ENCODE data around the gene PIK3CB.
"Not testable (repeated sequence)": the region's sequence is repeated elsewhere in the genome, so short reads cannot be mapped to it uniquely, and the experiment has no call there.

PIK3CB gene

GRCh38 chr3:138694287-138695007, 140.3 kb downstream of the PIK3CB start:
- Mint-ChIP-seq H3K27me3 (no peaks in the 10 kb centered on the region), H3K4me3 (no peak overlapping the region), H3K9me3 (no peaks in the 10 kb centered on the region), H3K27ac (no peak overlapping the region), H3K4me1 (no peaks in the 10 kb centered on the region)
- no peak for DNase-seq
- ATAC-seq, result no peak

DNA sequence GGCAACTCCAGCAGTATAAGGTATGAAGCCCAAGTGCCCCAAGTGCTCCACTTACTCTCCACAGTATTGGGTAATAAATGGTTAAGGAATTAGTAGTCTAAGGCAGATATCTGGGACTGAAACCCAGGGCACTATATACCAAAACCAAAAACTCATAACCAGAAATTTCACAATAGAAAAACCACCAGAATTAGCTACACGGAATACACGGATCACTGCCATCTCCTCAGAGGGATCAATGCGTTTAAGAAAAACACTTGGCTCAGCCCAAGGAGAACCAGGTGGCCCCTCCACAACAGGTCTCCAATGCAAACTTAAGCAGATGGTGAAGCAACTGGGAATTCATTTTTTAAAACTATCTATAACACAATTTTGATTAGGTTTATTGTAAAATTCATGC, 142.6 kb downstream of the PIK3CB start:
- Mint-ChIP-seq H3K27ac (no peak overlapping the region), H3K9me3 (no peaks in the 10 kb centered on the region), H3K4me1 (peaks cover 7% of the 10 kb centered on the region), H3K4me3 (no peak overlapping the region), H3K27me3 (no peaks in the 10 kb centered on the region)
- ATAC-seq, result no peak
- DNase-seq, result no peak

DNA sequence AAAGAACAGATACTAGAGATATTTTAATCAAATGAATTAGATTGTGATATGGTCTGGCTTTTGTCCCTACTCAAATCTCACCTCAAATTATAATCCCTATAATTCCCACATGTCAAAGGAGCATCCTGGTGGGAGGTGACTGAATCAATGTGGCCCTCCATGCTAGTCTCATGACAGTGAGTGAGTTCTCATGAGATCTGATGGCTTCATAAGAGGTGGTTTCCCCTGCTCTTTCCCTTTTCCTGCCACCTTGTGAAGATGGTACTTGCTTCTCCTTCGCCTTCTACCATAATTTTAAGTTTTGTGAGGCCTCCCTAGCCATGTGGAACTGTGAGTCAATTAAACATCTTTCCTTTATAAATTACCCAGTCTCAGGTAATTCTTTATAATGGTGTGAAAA, 143.4 kb downstream of the PIK3CB start:
- peak overlapping the region in 1 of 2 donors; percentile 80 for H3K27ac Mint-ChIP-seq
- DNase-seq (no peak), ATAC-seq (no peak)
- peaks cover 12% of the 10 kb centered on the region for H3K4me1 Mint-ChIP-seq
- H3K9me3 Mint-ChIP-seq, result no peaks in the 10 kb centered on the region
- H3K27me3 Mint-ChIP-seq, result no peaks in the 10 kb centered on the region
- no peak overlapping the region for H3K4me3 Mint-ChIP-seq

- no peaks in the 10 kb centered on the region for H3K27me3 Mint-ChIP-seq
- DNase-seq (no peak), ATAC-seq (no peak)
- peak overlapping the region in 1 of 2 donors; percentile 42 for H3K27ac Mint-ChIP-seq
- no peak overlapping the region for H3K4me3 Mint-ChIP-seq
- H3K9me3 Mint-ChIP-seq, result no peaks in the 10 kb centered on the region
- H3K4me1 Mint-ChIP-seq, result peaks cover 12% of the 10 kb centered on the region
Measured at GRCh38 chr3:138690036-138690435, 144.7 kb downstream of the PIK3CB start.

DNA sequence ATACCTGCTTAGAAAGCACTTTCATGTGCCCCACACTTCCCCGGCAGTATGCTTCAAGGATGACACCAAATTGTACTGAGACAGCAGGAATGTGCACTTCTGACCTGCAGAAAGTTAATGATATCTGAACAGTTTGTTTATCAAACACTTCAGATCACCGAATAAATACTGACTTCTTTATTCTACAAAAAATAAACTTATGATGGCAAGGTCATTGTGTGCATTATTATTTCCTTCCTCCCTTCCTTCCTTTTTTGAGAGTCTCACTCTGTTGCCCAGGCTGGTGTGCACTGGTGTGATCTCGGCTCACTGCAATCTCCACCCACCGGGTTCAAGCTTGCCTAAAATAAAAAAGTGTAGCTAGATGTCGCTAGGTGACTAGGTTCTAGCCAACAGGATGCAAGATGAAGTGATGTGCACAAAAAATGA, 145.8 kb downstream of the PIK3CB start:
- Mint-ChIP-seq H3K27ac (no peak overlapping the region), H3K4me3 (no peak overlapping the region), H3K4me1 (peaks cover 12% of the 10 kb centered on the region), H3K27me3 (no peaks in the 10 kb centered on the region), H3K9me3 (no peaks in the 10 kb centered on the region)
- ATAC-seq (no peak), DNase-seq (no peak)

- peak overlapping the region in 1 of 2 donors; percentile 94 for H3K27ac Mint-ChIP-seq
- no peak for DNase-seq
- H3K27me3 Mint-ChIP-seq, result no peaks in the 10 kb centered on the region
- peak overlapping the region in 1 of 2 donors; percentile 41 for H3K4me3 Mint-ChIP-seq
- no peaks in the 10 kb centered on the region for H3K9me3 Mint-ChIP-seq
- peaks cover 12% of the 10 kb centered on the region for H3K4me1 Mint-ChIP-seq
- ATAC-seq, result peak; percentile 76
Measured at GRCh38 chr3:138687236-138687635, 147.5 kb downstream of the PIK3CB start.

- peak overlapping the region; percentile 27 to 94 for H3K27ac Mint-ChIP-seq
- H3K27me3 Mint-ChIP-seq, result no peaks in the 10 kb centered on the region
- peak; percentile 96 for ATAC-seq
- peak in 1 of 2 donors; percentile 21 for DNase-seq
- H3K9me3 Mint-ChIP-seq, result no peaks in the 10 kb centered on the region
- H3K4me1 Mint-ChIP-seq, result peaks cover 12% of the 10 kb centered on the region
- peak overlapping the region in 1 of 2 donors; percentile 41 for H3K4me3 Mint-ChIP-seq
Measured at GRCh38 chr3:138686771-138687221, 147.9 kb downstream of the PIK3CB start.

- ATAC-seq (no peak), DNase-seq (no peak)
- H3K9me3 Mint-ChIP-seq, result no peaks in the 10 kb centered on the region
- H3K27ac Mint-ChIP-seq, result no peak overlapping the region
- H3K4me3 Mint-ChIP-seq, result no peak overlapping the region
- H3K27me3 Mint-ChIP-seq, result no peaks in the 10 kb centered on the region
- H3K4me1 Mint-ChIP-seq, result peaks cover 12% of the 10 kb centered on the region
Measured at GRCh38 chr3:138684396-138684795, 150.3 kb downstream of the PIK3CB start.

- DNase-seq (no peak), ATAC-seq (no peak)
- no peaks in the 10 kb centered on the region for H3K27me3 Mint-ChIP-seq
- H3K4me3 Mint-ChIP-seq, result no peak overlapping the region
- H3K9me3 Mint-ChIP-seq, result no peaks in the 10 kb centered on the region
- H3K4me1 Mint-ChIP-seq, result peaks cover 10% of the 10 kb centered on the region
- no peak overlapping the region for H3K27ac Mint-ChIP-seq
Measured at GRCh38 chr3:138682648-138683047, 152.1 kb downstream of the PIK3CB start.

- H3K4me1 Mint-ChIP-seq, result no peaks in the 10 kb centered on the region
- H3K4me3 Mint-ChIP-seq, result no peak overlapping the region
- H3K27ac Mint-ChIP-seq, result no peak overlapping the region
Measured at GRCh38 chr3:138681463-138682220, 153.1 kb downstream of the PIK3CB start.

GRCh38 chr3:138680974-138681373, 153.8 kb downstream of the PIK3CB start:
- not testable (repeated sequence) for H3K9me3 Mint-ChIP-seq, H3K4me1 Mint-ChIP-seq, H3K27ac Mint-ChIP-seq, H3K4me3 Mint-ChIP-seq, ATAC-seq, H3K27me3 Mint-ChIP-seq, DNase-seq

More at GRCh38 chr3:138681463-138682220, 153.1 kb downstream of the PIK3CB start:
- H3K27me3 Mint-ChIP-seq, result no peaks in the 10 kb centered on the region
- no peaks in the 10 kb centered on the region for H3K9me3 Mint-ChIP-seq
- DNase-seq, result no peak
- ATAC-seq, result no peak

DNA sequence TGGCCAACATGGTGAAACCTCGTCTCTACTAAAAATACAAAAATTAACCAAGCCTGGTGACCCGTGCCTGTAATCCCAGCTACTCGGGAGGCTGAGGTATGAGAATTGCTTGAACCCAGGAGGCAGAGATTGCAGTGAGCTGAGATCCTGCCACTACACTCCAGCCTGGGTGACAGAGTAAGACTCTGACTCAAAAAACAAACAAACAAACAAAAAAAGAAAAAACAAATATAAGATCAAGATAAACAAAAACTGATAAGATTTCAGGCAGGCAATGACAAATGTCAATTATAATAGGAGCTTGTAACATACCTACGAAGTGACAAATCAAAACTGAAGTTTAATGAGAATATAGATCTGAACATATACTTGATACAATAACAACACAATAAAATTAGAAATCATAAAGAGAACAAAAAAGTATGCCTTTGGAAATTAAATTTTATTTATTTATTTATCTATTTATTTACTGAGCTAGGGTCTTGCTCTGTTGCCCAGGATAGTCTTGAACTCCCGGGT, 155.8 kb downstream of the PIK3CB start:
- ATAC-seq (no peak), DNase-seq (no peak)
- Mint-ChIP-seq H3K27me3 (no peaks in the 10 kb centered on the region), H3K9me3 (peaks cover 9 to 12% of the 10 kb centered on the region in 2 donors), H3K27ac (no peak overlapping the region), H3K4me3 (no peak overlapping the region), H3K4me1 (no peaks in the 10 kb centered on the region)

- Mint-ChIP-seq H3K9me3 (peaks cover 9 to 12% of the 10 kb centered on the region in 2 donors), H3K4me3 (no peak overlapping the region), H3K27ac (no peak overlapping the region), H3K27me3 (no peaks in the 10 kb centered on the region), H3K4me1 (no peaks in the 10 kb centered on the region)
- DNase-seq (no peak), ATAC-seq (no peak)
Measured at GRCh38 chr3:138678086-138678485, 156.6 kb downstream of the PIK3CB start.

- no peak overlapping the region for H3K27ac Mint-ChIP-seq
- peaks cover 9 to 12% of the 10 kb centered on the region in 2 donors for H3K9me3 Mint-ChIP-seq
- ATAC-seq, result no peak
- no peak overlapping the region for H3K4me3 Mint-ChIP-seq
- H3K27me3 Mint-ChIP-seq, result no peaks in the 10 kb centered on the region
- H3K4me1 Mint-ChIP-seq, result no peaks in the 10 kb centered on the region
- no peak for DNase-seq
Measured at GRCh38 chr3:138675393-138675792, 159.3 kb downstream of the PIK3CB start.

GRCh38 chr3:138673641-138674530, 160.8 kb downstream of the PIK3CB start:
- ATAC-seq, result no peak
- Mint-ChIP-seq H3K4me3 (no peak overlapping the region), H3K27me3 (no peaks in the 10 kb centered on the region), H3K27ac (no peak overlapping the region), H3K4me1 (no peaks in the 10 kb centered on the region), H3K9me3 (peaks cover 9 to 12% of the 10 kb centered on the region in 2 donors)
- DNase-seq, result no peak
